ENCODE data around the gene FILIP1L. TPM values are rescaled to one million over a fixed set of nuclear protein-coding genes. Genes with fewer than 3 reads are reported as not detected.

FILIP1L gene
- total and polyA plus RNA-seq, 2 of the 13 experiments (the other 11 are each of a cell fraction or from before 2014, with no cell fraction given): 8.1 to 187 TPM

DNA sequence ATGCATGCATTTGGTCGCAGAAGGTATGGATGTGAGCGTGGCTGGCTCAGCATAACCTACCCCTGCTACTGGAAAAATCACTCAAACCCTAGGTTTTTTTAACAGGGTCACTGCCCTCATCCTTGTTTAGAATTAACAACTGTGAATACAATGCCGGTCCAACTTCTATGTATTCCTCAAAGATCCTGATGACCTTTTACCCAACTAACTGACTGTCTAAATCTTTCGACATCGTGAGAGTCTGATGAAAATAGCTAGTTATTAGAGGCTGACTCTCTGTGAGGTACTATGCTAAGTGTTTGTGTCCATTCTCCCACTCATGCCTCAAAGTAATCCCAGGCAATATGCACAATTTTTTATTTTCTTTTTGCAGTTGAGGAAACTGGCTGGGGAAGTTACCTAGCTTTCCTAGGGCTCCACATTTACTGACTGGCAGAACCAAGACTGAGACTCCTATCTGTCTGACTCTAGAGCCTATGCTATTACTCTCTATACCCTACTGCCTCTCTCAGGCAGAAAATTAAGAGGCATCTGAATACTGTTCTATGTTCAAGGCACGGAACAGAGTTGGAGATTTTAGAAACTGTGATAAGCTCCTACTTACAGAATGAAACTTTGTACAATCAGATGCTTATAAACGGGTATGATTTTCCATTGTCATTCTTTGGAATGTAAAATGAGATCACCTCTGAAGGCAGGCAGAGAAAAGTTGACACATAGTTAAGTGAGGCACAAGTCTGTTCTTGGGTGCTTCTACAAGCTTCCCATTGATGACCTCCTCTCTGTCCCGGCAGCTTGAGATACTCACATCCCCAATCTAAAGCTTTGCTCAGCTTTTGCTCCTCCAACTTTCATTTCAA lies 56.4 kb downstream of the FILIP1L start:
- Histone ChIP-seq H3K4me2 (ENCODE audit: low read depth, low read length) (no peak overlapping the region), H3K4me3 (replicated peaks in 1 of 3; ENCODE audit: insufficient read depth in 1 of 3, low read depth in 2 of 3, low read length in 3 of 3) (no peak overlapping the region), H4K20me1 (ENCODE audit: insufficient read depth, low read length) (no peaks in the 10 kb centered on the region), H3K27ac (ENCODE audit: extremely low read length, insufficient read depth, low read length) (no peak overlapping the region), H3K27me3 (ENCODE audit: control insufficient read depth in 1 of 2, insufficient read depth in 2 of 2, low read length in 2 of 2) (no peaks in the 10 kb centered on the region), H3K79me2 (ENCODE audit: insufficient read depth, low read length) (no peaks in the 10 kb centered on the region), H3K9me3 (ENCODE audit: low read length) (no peaks in the 10 kb centered on the region), H2AFZ (ENCODE audit: low read length) (no peak overlapping the region), H3K4me1 (ENCODE audit: insufficient read depth, low read length) (peaks cover 59% of the 10 kb centered on the region), H3K9ac (ENCODE audit: insufficient read depth, low read depth, low read length) (no peak overlapping the region), H3K36me3 (replicated peaks in 1 of 2; ENCODE audit: control insufficient read depth in 1 of 2, insufficient read depth in 2 of 2, low read length in 2 of 2) (no peaks in the 10 kb centered on the region; a peak in 1 of 5 replicates)
- peak; percentile 11 for DNase-seq (ENCODE audit: low spot score)
- WGBS (ENCODE audit: low lambda C conversion rate): 83% methylated on average over 8 of the region's 8 CpGs
- in situ Hi-C loops (cut with HindIII; ENCODE audit: extremely low pct_ligation_motif_present, low pct_unique_long_range_greater_than_20kb): no loop called here
- peak; percentile 75 for ATAC-seq
- intact Hi-C loops (cut with micrococcal nuclease; ENCODE audit: unreplicated experiment): no loop called here
- BruUV-seq (replicated peaks): no TSS peak
- no peak for FAIRE-seq
- ChIA-PET CTCF (ENCODE audit: low intra/inter-chr PET ratio, low total read pairs) (no interaction called here), POLR2A (interaction anchor here (1.4 kb wide), 1 partner anchor 203 kb away, joined by 4 read pairs; the partner anchor contains the start of gene TBC1D23)
- TF ChIP-seq BCL6 (CRISPR knock-in tag; IDR thresholded peaks at IDR 0.05) (peak; percentile 65; the same call in 1 of the 2 replicates), STAG1 (CRISPR knock-in tag; IDR thresholded peaks at IDR 0.05) (peak; percentile 53), ZNF33B (CRISPR knock-in tag; IDR thresholded peaks at IDR 0.05) (no peak), SNRNP70 (IDR thresholded peaks at IDR 0.05; ENCODE audit: low read depth, low read length) (no peak), MED1 (CRISPR knock-in tag; IDR thresholded peaks at IDR 0.05) (0 out of 2 replicates have a peak, but pooled peaks have one; percentile 12), NFYB (CRISPR knock-in tag; IDR thresholded peaks at IDR 0.05) (no peak), ZNF558 (CRISPR knock-in tag; IDR thresholded peaks at IDR 0.05; ENCODE audit: borderline replicate concordance) (no peak), CBX2 (IDR thresholded peaks at IDR 0.05; ENCODE audit: low read depth, low read length) (no peak), CBX2 (CRISPR knock-in tag; IDR thresholded peaks at IDR 0.05; ENCODE audit: low read depth) (no peak), HNRNPLL (IDR thresholded peaks at IDR 0.05; ENCODE audit: low read depth, low read length, poor library complexity, severe bottlenecking) (no peak), KDM5B (CRISPR knock-in tag; IDR thresholded peaks at IDR 0.05; ENCODE audit: borderline replicate concordance) (no peak), HNF4G (IDR thresholded peaks at IDR 0.05; ENCODE audit: borderline replicate concordance, low read depth, low read length) (no peak), HNF4G (CRISPR knock-in tag; IDR thresholded peaks at IDR 0.05; ENCODE audit: borderline replicate concordance, low read depth) (no peak), ZNF878 (CRISPR knock-in tag; IDR thresholded peaks at IDR 0.05) (no peak), ATM (IDR thresholded peaks at IDR 0.05; ENCODE audit: borderline replicate concordance) (no peak), RXRB (CRISPR knock-in tag; IDR thresholded peaks at IDR 0.05; ENCODE audit: borderline replicate concordance) (peak; percentile 64), RCOR2 (CRISPR knock-in tag; IDR thresholded peaks at IDR 0.05) (no peak)
- TF ChIP-seq, protein P1, sequence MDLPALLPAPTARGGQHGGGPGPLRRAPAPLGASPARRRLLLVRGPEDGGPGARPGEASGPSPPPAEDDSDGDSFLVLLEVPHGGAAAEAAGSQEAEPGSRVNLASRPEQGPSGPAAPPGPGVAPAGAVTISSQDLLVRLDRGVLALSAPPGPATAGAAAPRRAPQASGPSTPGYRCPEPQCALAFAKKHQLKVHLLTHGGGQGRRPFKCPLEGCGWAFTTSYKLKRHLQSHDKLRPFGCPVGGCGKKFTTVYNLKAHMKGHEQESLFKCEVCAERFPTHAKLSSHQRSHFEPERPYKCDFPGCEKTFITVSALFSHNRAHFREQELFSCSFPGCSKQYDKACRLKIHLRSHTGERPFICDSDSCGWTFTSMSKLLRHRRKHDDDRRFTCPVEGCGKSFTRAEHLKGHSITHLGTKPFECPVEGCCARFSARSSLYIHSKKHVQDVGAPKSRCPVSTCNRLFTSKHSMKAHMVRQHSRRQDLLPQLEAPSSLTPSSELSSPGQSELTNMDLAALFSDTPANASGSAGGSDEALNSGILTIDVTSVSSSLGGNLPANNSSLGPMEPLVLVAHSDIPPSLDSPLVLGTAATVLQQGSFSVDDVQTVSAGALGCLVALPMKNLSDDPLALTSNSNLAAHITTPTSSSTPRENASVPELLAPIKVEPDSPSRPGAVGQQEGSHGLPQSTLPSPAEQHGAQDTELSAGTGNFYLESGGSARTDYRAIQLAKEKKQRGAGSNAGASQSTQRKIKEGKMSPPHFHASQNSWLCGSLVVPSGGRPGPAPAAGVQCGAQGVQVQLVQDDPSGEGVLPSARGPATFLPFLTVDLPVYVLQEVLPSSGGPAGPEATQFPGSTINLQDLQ (CRISPR knock-in tag; IDR thresholded peaks at IDR 0.05): no peak
- TF ChIP-seq, protein P2, sequence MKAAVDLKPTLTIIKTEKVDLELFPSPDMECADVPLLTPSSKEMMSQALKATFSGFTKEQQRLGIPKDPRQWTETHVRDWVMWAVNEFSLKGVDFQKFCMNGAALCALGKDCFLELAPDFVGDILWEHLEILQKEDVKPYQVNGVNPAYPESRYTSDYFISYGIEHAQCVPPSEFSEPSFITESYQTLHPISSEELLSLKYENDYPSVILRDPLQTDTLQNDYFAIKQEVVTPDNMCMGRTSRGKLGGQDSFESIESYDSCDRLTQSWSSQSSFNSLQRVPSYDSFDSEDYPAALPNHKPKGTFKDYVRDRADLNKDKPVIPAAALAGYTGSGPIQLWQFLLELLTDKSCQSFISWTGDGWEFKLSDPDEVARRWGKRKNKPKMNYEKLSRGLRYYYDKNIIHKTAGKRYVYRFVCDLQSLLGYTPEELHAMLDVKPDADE (CRISPR knock-in tag; IDR thresholded peaks at IDR 0.05): no peak
- TF ChIP-seq, protein P3, sequence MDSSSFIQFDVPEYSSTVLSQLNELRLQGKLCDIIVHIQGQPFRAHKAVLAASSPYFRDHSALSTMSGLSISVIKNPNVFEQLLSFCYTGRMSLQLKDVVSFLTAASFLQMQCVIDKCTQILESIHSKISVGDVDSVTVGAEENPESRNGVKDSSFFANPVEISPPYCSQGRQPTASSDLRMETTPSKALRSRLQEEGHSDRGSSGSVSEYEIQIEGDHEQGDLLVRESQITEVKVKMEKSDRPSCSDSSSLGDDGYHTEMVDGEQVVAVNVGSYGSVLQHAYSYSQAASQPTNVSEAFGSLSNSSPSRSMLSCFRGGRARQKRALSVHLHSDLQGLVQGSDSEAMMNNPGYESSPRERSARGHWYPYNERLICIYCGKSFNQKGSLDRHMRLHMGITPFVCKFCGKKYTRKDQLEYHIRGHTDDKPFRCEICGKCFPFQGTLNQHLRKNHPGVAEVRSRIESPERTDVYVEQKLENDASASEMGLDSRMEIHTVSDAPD (CRISPR knock-in tag; IDR thresholded peaks at IDR 0.05): no peak

Measured in HepG2 (cell line).